ENCODE results near the gene NKAIN4.

DNA sequence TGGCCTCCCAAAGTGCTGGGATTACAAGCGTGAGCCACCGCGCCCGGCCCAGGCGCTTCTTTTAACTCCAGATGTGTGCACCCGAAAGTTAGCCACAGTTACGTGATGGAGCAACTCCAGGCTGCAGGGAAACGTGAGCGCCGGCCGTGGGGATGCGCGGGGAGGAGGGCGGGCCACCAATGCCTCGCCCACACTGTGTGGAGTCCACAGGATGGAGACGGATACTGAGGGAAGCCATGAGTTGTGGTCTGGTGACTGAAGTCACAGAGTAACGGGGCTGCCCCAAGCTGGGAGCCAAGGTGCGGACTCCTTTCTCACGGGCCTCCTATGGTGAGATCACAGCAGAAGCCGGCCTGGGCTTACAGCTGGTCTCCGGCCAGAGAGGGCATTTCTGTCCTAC is 61.5 kb downstream of the NKAIN4 start:
- TF ChIP-seq YY1 (IDR thresholded peaks at IDR 0.05; ENCODE audit: insufficient read depth, insufficient read length) (no peak), ZNF274 (IDR thresholded peaks at IDR 0.05; ENCODE audit: low read depth, low read length) (no peak)

All from NT2/D1 (cell line).